Measurements from ENCODE around the gene PTPRN2. TPM values are rescaled to one million over a fixed set of nuclear protein-coding genes. Genes with fewer than 3 reads are reported as not detected.

PTPRN2 gene
- total and polyA plus RNA-seq, 2 donors from 2014 or later = 4.8 to 6.2 TPM

DNA sequence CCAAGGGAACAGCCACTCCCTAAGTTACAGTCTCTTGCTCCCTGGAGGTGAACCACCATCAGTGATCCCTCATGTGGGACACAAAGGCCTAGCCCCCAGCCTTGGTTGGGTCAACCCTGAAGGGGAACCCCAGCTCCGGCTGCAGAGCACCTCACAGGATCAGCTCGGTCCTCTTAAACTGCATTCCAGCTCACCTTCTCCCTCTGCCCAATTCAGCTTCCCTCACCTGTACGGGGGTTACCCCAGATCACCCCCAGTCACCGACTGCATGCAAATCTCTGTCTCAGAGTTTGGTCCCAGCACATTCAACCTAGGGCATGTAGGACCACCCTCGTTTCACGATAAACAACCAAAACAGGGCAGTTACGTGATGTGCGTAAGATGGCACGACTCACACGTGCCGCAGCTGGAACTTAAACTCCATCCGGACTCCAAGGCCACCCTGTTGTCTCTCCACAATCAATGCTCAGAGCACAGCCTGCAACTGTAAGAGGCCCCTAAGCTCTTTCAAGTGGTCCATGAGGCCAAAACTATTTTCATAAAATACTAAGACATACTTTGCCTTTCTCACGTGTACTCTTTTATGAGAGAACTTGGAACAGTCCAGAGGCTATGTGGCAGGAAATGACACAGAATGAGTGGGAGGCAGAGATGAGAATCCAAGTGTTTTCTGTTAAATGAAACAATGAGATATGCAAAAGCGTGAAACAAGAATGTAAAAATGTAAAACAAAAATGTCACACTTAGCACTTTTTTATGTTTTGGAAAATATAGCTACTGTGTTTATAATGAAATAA, 285.2 kb downstream of the PTPRN2 start:
- H3K9ac ChIP-seq (ENCODE audit: low read length in 3 of 3) = no peak overlapping the region
- TF ChIP-seq, protein P1, sequence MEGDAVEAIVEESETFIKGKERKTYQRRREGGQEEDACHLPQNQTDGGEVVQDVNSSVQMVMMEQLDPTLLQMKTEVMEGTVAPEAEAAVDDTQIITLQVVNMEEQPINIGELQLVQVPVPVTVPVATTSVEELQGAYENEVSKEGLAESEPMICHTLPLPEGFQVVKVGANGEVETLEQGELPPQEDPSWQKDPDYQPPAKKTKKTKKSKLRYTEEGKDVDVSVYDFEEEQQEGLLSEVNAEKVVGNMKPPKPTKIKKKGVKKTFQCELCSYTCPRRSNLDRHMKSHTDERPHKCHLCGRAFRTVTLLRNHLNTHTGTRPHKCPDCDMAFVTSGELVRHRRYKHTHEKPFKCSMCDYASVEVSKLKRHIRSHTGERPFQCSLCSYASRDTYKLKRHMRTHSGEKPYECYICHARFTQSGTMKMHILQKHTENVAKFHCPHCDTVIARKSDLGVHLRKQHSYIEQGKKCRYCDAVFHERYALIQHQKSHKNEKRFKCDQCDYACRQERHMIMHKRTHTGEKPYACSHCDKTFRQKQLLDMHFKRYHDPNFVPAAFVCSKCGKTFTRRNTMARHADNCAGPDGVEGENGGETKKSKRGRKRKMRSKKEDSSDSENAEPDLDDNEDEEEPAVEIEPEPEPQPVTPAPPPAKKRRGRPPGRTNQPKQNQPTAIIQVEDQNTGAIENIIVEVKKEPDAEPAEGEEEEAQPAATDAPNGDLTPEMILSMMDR (IDR thresholded peaks at IDR 0.05; ENCODE audit: borderline replicate concordance, extremely low read depth, insufficient read depth) = no peak
- H3K27me3 ChIP-seq (ENCODE audit: control insufficient read depth, insufficient read depth, low read length) = no peaks in the 10 kb centered on the region
- peaks cover 0 to under 1% (median 0%) of the 10 kb centered on the region in 3 donors for H3K9me3 ChIP-seq (ENCODE audit: control insufficient read depth in 2 of 3, insufficient read depth in 1 of 3, low read length in 3 of 3)
- no peaks in the 10 kb centered on the region for H3K4me1 ChIP-seq (ENCODE audit: control insufficient read depth in 2 of 3, insufficient read depth in 2 of 3, low read depth in 1 of 3, low read length in 3 of 3)
- H3K27ac ChIP-seq (ENCODE audit: low read depth in 2 of 2, low read length in 2 of 2) = no peak overlapping the region
- FAIRE-seq (no peak), DNase-seq (peak in 1 of 5 donors; percentile 5)
- no peak overlapping the region for H3K4me3 ChIP-seq (ENCODE audit: low read length in 3 of 3)
- H3K36me3 ChIP-seq (ENCODE audit: control insufficient read depth in 2 of 3, insufficient read depth in 3 of 3, low read length in 3 of 3) = no peaks in the 10 kb centered on the region
- intact Hi-C loops (cut with DNase I) = no loop called here

DNA sequence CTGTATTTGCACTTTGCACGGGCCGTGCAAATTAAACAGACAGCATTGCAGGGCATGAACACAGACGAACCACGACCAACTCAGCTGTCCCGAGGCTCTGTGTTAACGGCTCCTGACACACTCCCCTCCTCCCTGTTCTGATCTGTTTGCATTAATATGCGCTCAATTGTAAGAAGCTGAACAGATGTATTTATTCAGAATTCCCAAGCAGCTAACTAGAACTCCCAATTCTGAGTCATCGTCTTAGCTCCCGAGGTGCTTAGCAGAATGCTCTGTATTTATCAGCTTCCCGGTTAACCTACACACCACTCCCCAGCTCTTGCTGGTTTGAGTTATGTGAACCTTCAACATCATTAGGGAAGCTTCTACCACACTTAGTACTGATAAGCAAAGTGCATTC, 286.4 kb downstream of the PTPRN2 start:
- no peak for FAIRE-seq
- DNase-seq = peak in 1 of 5 donors; percentile 3
- H3K36me3 ChIP-seq (ENCODE audit: control insufficient read depth in 2 of 3, insufficient read depth in 3 of 3, low read length in 3 of 3) = no peaks in the 10 kb centered on the region
- H3K27ac ChIP-seq (ENCODE audit: low read depth in 2 of 2, low read length in 2 of 2) = no peak overlapping the region
- no peak overlapping the region for H3K4me3 ChIP-seq (ENCODE audit: low read length in 3 of 3)
- H3K27me3 ChIP-seq (ENCODE audit: control insufficient read depth, insufficient read depth, low read length) = no peaks in the 10 kb centered on the region
- intact Hi-C loops (cut with DNase I) = no loop called here
- TF ChIP-seq, protein P1 (IDR thresholded peaks at IDR 0.05; ENCODE audit: borderline replicate concordance, extremely low read depth, insufficient read depth) = no peak
- no peaks in the 10 kb centered on the region for H3K9me3 ChIP-seq (ENCODE audit: control insufficient read depth in 2 of 3, insufficient read depth in 1 of 3, low read length in 3 of 3)
- H3K4me1 ChIP-seq (ENCODE audit: control insufficient read depth in 2 of 3, insufficient read depth in 2 of 3, low read depth in 1 of 3, low read length in 3 of 3) = no peaks in the 10 kb centered on the region
- no peak overlapping the region for H3K9ac ChIP-seq (ENCODE audit: low read length in 3 of 3)

DNA sequence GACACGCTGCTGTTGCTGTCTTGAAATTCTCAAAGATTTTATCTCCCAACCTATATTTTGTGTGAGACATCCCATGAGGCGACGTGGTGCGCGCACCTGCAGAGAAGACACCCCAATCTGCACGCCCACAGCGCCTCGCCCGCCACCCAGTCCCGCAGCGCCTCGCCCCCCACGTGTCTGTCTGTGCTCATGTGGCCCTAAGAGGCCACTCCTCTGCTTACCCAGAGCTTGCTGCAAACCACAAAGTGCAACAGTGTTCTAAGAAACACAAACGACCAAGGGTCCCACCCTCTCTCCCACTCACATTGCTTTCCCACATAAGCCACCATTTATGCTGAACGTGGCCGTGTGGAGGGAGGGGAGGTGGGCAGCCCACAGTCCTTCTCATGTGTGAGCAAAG, 287.2 kb downstream of the PTPRN2 start:
- H3K9ac ChIP-seq (ENCODE audit: low read length in 3 of 3) = no peak overlapping the region
- intact Hi-C loops (cut with DNase I) = no loop called here
- DNase-seq (peak in 1 of 5 donors; percentile 4), FAIRE-seq (no peak)
- H3K4me3 ChIP-seq (ENCODE audit: low read length in 3 of 3) = no peak overlapping the region
- TF ChIP-seq, protein P1 (IDR thresholded peaks at IDR 0.05; ENCODE audit: borderline replicate concordance, extremely low read depth, insufficient read depth) = no peak
- no peaks in the 10 kb centered on the region for H3K4me1 ChIP-seq (ENCODE audit: control insufficient read depth in 2 of 3, insufficient read depth in 2 of 3, low read depth in 1 of 3, low read length in 3 of 3)
- no peaks in the 10 kb centered on the region for H3K9me3 ChIP-seq (ENCODE audit: control insufficient read depth in 2 of 3, insufficient read depth in 1 of 3, low read length in 3 of 3)
- no peaks in the 10 kb centered on the region for H3K27me3 ChIP-seq (ENCODE audit: control insufficient read depth, insufficient read depth, low read length)
- H3K27ac ChIP-seq (ENCODE audit: low read depth in 2 of 2, low read length in 2 of 2) = no peak overlapping the region
- H3K36me3 ChIP-seq (ENCODE audit: control insufficient read depth in 2 of 3, insufficient read depth in 3 of 3, low read length in 3 of 3) = no peaks in the 10 kb centered on the region

Data from kidney (tissue), 14 donors.